HL-60 (cell line): Measurements from ENCODE around the gene SIMC1.

ENCODE experiments used
- DNase-seq, 2 experiments: peaks; one replicate each; pipeline ENCODE4 v3.0.0-alpha.2; 2010 to 2020; ENCODE audit warnings: low read depth in 1 of 2, low spot score in 1 of 2
- H3K27ac ChIP-seq: fragments of 250-450 bp; sonication (Bioruptor Pico); replicated peaks from 2 replicates; pipeline ENCODE4 v1.5.1; 2020; ENCODE audit warnings: mild to moderate bottlenecking, moderate library complexity
- H3K27me3 ChIP-seq: fragments of 250-450 bp; sonication (Bioruptor Pico); 2 replicates; pipeline ENCODE4 v1.5.1; 2021; ENCODE audit warnings: mild to moderate bottlenecking, moderate library complexity; ENCODE audit not compliant: insufficient read depth, poor library complexity, severe bottlenecking
- H3K4me3 ChIP-seq: replicated peaks from 2 replicates; pipeline ENCODE4 v1.5.1; 2011; ENCODE audit warnings: mild to moderate bottlenecking, control low read depth, low read length; ENCODE audit not compliant: insufficient read depth
- CTCF ChIP-seq: IDR thresholded peaks from one replicate; pipeline ENCODE4 v1.5.1; 2011; ENCODE audit warnings: low read length, control low read depth, inconsistent platforms; ENCODE audit not compliant: insufficient read depth
- GABPA ChIP-seq: IDR thresholded peaks from 2 replicates; pipeline ENCODE4 v1.6.1; 2012; ENCODE audit warnings: low read depth
- POLR2AphosphoS5 ChIP-seq: IDR thresholded peaks from 2 replicates; pipeline ENCODE4 v1.6.1; 2012; ENCODE audit warnings: low read depth
- REST ChIP-seq: IDR thresholded peaks from 2 replicates; pipeline ENCODE4 v1.6.1; 2012; ENCODE audit warnings: low read depth; ENCODE audit not compliant: insufficient replicate concordance
- SPI1 ChIP-seq: IDR thresholded peaks from 2 replicates; pipeline ENCODE4 v1.6.1; 2012; ENCODE audit warnings: low read depth, mild to moderate bottlenecking, borderline replicate concordance

The SIMC1 gene

GRCh38 chr5:176384366-176384930, 146.2 kb downstream of the SIMC1 start:
- no peaks in the 10 kb centered on the region for H3K27me3 ChIP-seq
- TF ChIP-seq GABPA (no peak), POLR2AphosphoS5 (no peak), REST (no peak), CTCF (no peak), SPI1 (no peak)
- no peak overlapping the region for H3K27ac ChIP-seq
- H3K4me3 ChIP-seq: no peak overlapping the region
- no peak for DNase-seq

GRCh38 chr5:176384991-176385390, 146.8 kb downstream of the SIMC1 start:
- Histone ChIP-seq H3K27me3 (no peaks in the 10 kb centered on the region), H3K4me3 (no peak overlapping the region), H3K27ac (no peak overlapping the region)
- no peak for DNase-seq
- no peak for TF ChIP-seq REST
- TF ChIP-seq SPI1: no peak
- TF ChIP-seq GABPA: no peak
- TF ChIP-seq CTCF: no peak

- TF ChIP-seq CTCF (no peak), POLR2AphosphoS5 (no peak)
- H3K4me3 ChIP-seq: no peak overlapping the region
- H3K27ac ChIP-seq: no peak overlapping the region
- H3K27me3 ChIP-seq: no peaks in the 10 kb centered on the region
- no peak for DNase-seq
Observed at GRCh38 chr5:176386491-176386890, 148.3 kb downstream of the SIMC1 start.

GRCh38 chr5:176387384-176387925, 149.2 kb downstream of the SIMC1 start:
- TF ChIP-seq REST (no peak), POLR2AphosphoS5 (no peak), GABPA (no peak), SPI1 (no peak)
- DNase-seq: no peak
- Histone ChIP-seq H3K27me3 (no peaks in the 10 kb centered on the region), H3K27ac (peak overlapping the region; percentile 97), H3K4me3 (peak overlapping the region; percentile 91)
